ENCODE measurements around the gene SLC39A11. TPM values are rescaled to one million over a fixed set of nuclear protein-coding genes. Genes with fewer than 3 reads are reported as not detected.

Gene SLC39A11
- total RNA-seq, 1 experiment from 2014 or later = 46.4 TPM

GRCh38 chr17:72924196-72924595 lies 168.3 kb downstream of the SLC39A11 start (continued):
- TF ChIP-seq ZBTB33 (IDR thresholded peaks at IDR 0.05; ENCODE audit: extremely low read depth, insufficient replicate concordance, low read length) (no peak), SIN3A (IDR thresholded peaks at IDR 0.05; ENCODE audit: low read depth) (no peak), ATF3 (IDR thresholded peaks at IDR 0.05) (no peak), YY1 (IDR thresholded peaks at IDR 0.05; ENCODE audit: extremely low read depth, insufficient replicate concordance, low read depth, low read length) (no peak), POLR2A (IDR thresholded peaks at IDR 0.05; ENCODE audit: borderline replicate concordance, extremely low read depth, insufficient read depth, insufficient read length) (no peak)

GRCh38 chr17:72922219-72922618 lies 170.3 kb downstream of the SLC39A11 start:
- H3K4me3 ChIP-seq (replicated peaks in 1 of 2; ENCODE audit: low read depth in 1 of 2, low read length in 2 of 2) = no peak overlapping the region
- no peak overlapping the region for H3K4me2 ChIP-seq (ENCODE audit: low read length)
- ChIA-PET CTCF (no interaction called here), POLR2A (no interaction called here), RAD21 (ENCODE audit: low non-redundant PET in 1 of 2, low total read pairs in 2 of 2, uncharacterized antibody in 2 of 2, unreplicated experiment in 2 of 2) (no interaction called here)
- peaks cover 0 to 5% of the 10 kb centered on the region in 2 experiments; a peak in 2 of 4 replicates for H3K4me1 ChIP-seq (ENCODE audit: control insufficient read depth in 1 of 2, insufficient read depth in 2 of 2, low read length in 2 of 2)
- H3K27me3 ChIP-seq (ENCODE audit: insufficient read depth, low read length) = no peaks in the 10 kb centered on the region
- H2AFZ ChIP-seq (ENCODE audit: low read depth, low read length, poor library complexity, severe bottlenecking) = no peak overlapping the region
- H3K9me3 ChIP-seq (ENCODE audit: control insufficient read depth in 1 of 2, insufficient read depth in 1 of 2, low read depth in 1 of 2, low read length in 2 of 2) = no peaks in the 10 kb centered on the region
- TF ChIP-seq POLR2AphosphoS5 (IDR thresholded peaks at IDR 0.05; ENCODE audit: low read depth, low read length) = no peak
- TF ChIP-seq CTCF (IDR thresholded peaks at IDR 0.05 in 2 of 3, conservative IDR thresholded peaks at IDR 0.05 in 1 of 3; ENCODE audit: borderline replicate concordance in 1 of 3, insufficient read depth in 1 of 3, low read depth in 2 of 3, low read length in 2 of 3) = no peak
- no peak for TF ChIP-seq EZH2 (IDR thresholded peaks at IDR 0.05)
- TF ChIP-seq EZH2phosphoT487 (IDR thresholded peaks at IDR 0.05; ENCODE audit: borderline replicate concordance) = no peak
- no peaks in the 10 kb centered on the region for H4K20me1 ChIP-seq (ENCODE audit: insufficient read depth)
- intact Hi-C loops (cut with micrococcal nuclease) = no loop called here
- H3K27ac ChIP-seq (ENCODE audit: low read depth, low read length) = no peak overlapping the region
- no peaks in the 10 kb centered on the region for H3K79me2 ChIP-seq (ENCODE audit: insufficient read depth, low read length)
- H3K9ac ChIP-seq (ENCODE audit: low read length) = no peak overlapping the region
- DNase-seq (ENCODE audit: low read depth, low spot score) = no peak
- no peak for ATAC-seq
- no peaks in the 10 kb centered on the region for H3K9me2 ChIP-seq (ENCODE audit: insufficient read depth)
- no TSS peak for BruUV-seq (replicated peaks)
- no peaks in the 10 kb centered on the region for H3K36me3 ChIP-seq (ENCODE audit: control insufficient read depth in 1 of 2, insufficient read depth in 2 of 2, low read length in 2 of 2)
